ENCODE measurements around the gene SH3BP2.

Gene SH3BP2

GRCh38 chr4:2799224-2799911 lies 6.5 kb downstream of the SH3BP2 start:
- TF ChIP-seq CTCF (IDR thresholded peaks at IDR 0.05; ENCODE audit: low read length) (no peak), EZH2 (IDR thresholded peaks at IDR 0.05; ENCODE audit: borderline replicate concordance, low read length) (no peak)
- H3K9me2 ChIP-seq (ENCODE audit: low read depth, low read length): no peaks in the 10 kb centered on the region
- no peaks in the 10 kb centered on the region for H4K20me1 ChIP-seq (ENCODE audit: insufficient read depth, low read length)
- H3K9me3 ChIP-seq (ENCODE audit: low read length): no peaks in the 10 kb centered on the region
- no peak overlapping the region for H3K27ac ChIP-seq (ENCODE audit: low read depth, low read length, poor library complexity, severe bottlenecking)
- H3K4me3 ChIP-seq (ENCODE audit: low read depth, low read length, poor library complexity, severe bottlenecking): no peak overlapping the region
- H3K27me3 ChIP-seq (ENCODE audit: insufficient read depth, low read length): no peaks in the 10 kb centered on the region
- H3K4me1 ChIP-seq (ENCODE audit: insufficient read depth, low read length, severe bottlenecking): no peaks in the 10 kb centered on the region
- no peaks in the 10 kb centered on the region for H3K36me3 ChIP-seq (ENCODE audit: insufficient read depth, low read length)
- H3K9ac ChIP-seq (ENCODE audit: low read length): no peak overlapping the region
- no peaks in the 10 kb centered on the region for H3K79me2 ChIP-seq (ENCODE audit: insufficient read depth, low read length)
- no peak overlapping the region for H2AFZ ChIP-seq (ENCODE audit: low read length)
- no peaks in the 10 kb centered on the region for H3F3A ChIP-seq (ENCODE audit: insufficient read depth, low read length)
- H3K4me2 ChIP-seq (ENCODE audit: low read length): no peak overlapping the region

- TF ChIP-seq EZH2 (IDR thresholded peaks at IDR 0.05; ENCODE audit: borderline replicate concordance, low read length) (no peak), CTCF (IDR thresholded peaks at IDR 0.05; ENCODE audit: low read length) (no peak)
- H3K27me3 ChIP-seq (ENCODE audit: insufficient read depth, low read length): no peaks in the 10 kb centered on the region
- no peak overlapping the region for H3K27ac ChIP-seq (ENCODE audit: low read depth, low read length, poor library complexity, severe bottlenecking)
- H3K4me1 ChIP-seq (ENCODE audit: insufficient read depth, low read length, severe bottlenecking): no peaks in the 10 kb centered on the region
- no peaks in the 10 kb centered on the region for H3F3A ChIP-seq (ENCODE audit: insufficient read depth, low read length)
- H3K4me3 ChIP-seq (ENCODE audit: low read depth, low read length, poor library complexity, severe bottlenecking): no peak overlapping the region
- no peaks in the 10 kb centered on the region for H4K20me1 ChIP-seq (ENCODE audit: insufficient read depth, low read length)
- no peak overlapping the region for H3K9ac ChIP-seq (ENCODE audit: low read length)
- no peaks in the 10 kb centered on the region for H3K36me3 ChIP-seq (ENCODE audit: insufficient read depth, low read length)
- no peaks in the 10 kb centered on the region for H3K79me2 ChIP-seq (ENCODE audit: insufficient read depth, low read length)
- H3K4me2 ChIP-seq (ENCODE audit: low read length): no peak overlapping the region
- no peaks in the 10 kb centered on the region for H3K9me2 ChIP-seq (ENCODE audit: low read depth, low read length)
- no peak overlapping the region for H2AFZ ChIP-seq (ENCODE audit: low read length)
- H3K9me3 ChIP-seq (ENCODE audit: low read length): no peaks in the 10 kb centered on the region
Measured at GRCh38 chr4:2799971-2800690, 7.2 kb downstream of the SH3BP2 start.

GRCh38 chr4:2800691-2801596 lies 8.1 kb downstream of the SH3BP2 start:
- Histone ChIP-seq H3K9ac (ENCODE audit: low read length) (no peak overlapping the region), H3K36me3 (ENCODE audit: insufficient read depth, low read length) (no peaks in the 10 kb centered on the region), H4K20me1 (ENCODE audit: insufficient read depth, low read length) (no peaks in the 10 kb centered on the region), H3K27me3 (ENCODE audit: insufficient read depth, low read length) (no peaks in the 10 kb centered on the region), H3K27ac (ENCODE audit: low read depth, low read length, poor library complexity, severe bottlenecking) (no peak overlapping the region), H3K4me3 (ENCODE audit: low read depth, low read length, poor library complexity, severe bottlenecking) (no peak overlapping the region), H3K79me2 (ENCODE audit: insufficient read depth, low read length) (no peaks in the 10 kb centered on the region), H3F3A (ENCODE audit: insufficient read depth, low read length) (no peaks in the 10 kb centered on the region), H3K4me1 (ENCODE audit: insufficient read depth, low read length, severe bottlenecking) (no peaks in the 10 kb centered on the region), H3K4me2 (ENCODE audit: low read length) (no peak overlapping the region), H3K9me2 (ENCODE audit: low read depth, low read length) (no peaks in the 10 kb centered on the region), H2AFZ (ENCODE audit: low read length) (no peak overlapping the region), H3K9me3 (ENCODE audit: low read length) (no peaks in the 10 kb centered on the region)
- TF ChIP-seq EZH2 (IDR thresholded peaks at IDR 0.05; ENCODE audit: borderline replicate concordance, low read length) (no peak), CTCF (IDR thresholded peaks at IDR 0.05; ENCODE audit: low read length) (no peak)
